HEK293 (cell line): ENCODE results near the gene LAMB4.

Source experiments
- BCL11A ChIP-seq: fragments of 450-650 bp; formaldehyde crosslinking; IDR thresholded peaks from 2 replicates; pipeline ENCODE4 v1.5.1; 2016; ENCODE audit warnings: low read depth, missing biosample characterization, missing genetic modification characterization
- CTCF ChIP-seq: fragments of 450-650 bp; formaldehyde crosslinking; IDR thresholded peaks from 2 replicates; pipeline ENCODE4 v1.5.1; 2016; ENCODE audit warnings: missing biosample characterization, missing genetic modification characterization
- PBX3 ChIP-seq: sonication (generic); formaldehyde crosslinking; IDR thresholded peaks from 2 replicates; pipeline ENCODE4 v1.8.1; 2022; ENCODE audit warnings: mild to moderate bottlenecking, moderate library complexity, missing genetic modification reagents
- ZNF335 ChIP-seq: fragments of 450-650 bp; formaldehyde crosslinking; conservative IDR thresholded peaks from 2 replicates; pipeline ENCODE4 v1.5.1; 2016; ENCODE audit warnings: missing biosample characterization, missing genetic modification characterization
- ZNF404 ChIP-seq: fragments of 450-650 bp; formaldehyde crosslinking; IDR thresholded peaks from 2 replicates; pipeline ENCODE4 v1.5.1; 2017; ENCODE audit warnings: missing biosample characterization, missing genetic modification characterization

GRCh38 chr7:107982918-107983389 is 147.2 kb downstream of the LAMB4 start:
- TF ChIP-seq ZNF404 (tag by site-specific recombination) (no peak), BCL11A (tag by site-specific recombination) (no peak), CTCF (no peak), PBX3 (CRISPR knock-in tag) (no peak), ZNF335 (no peak)
